Endothelial cell (in vitro differentiated cells): ENCODE results near the gene EIF2D. TPM values are rescaled to one million over a fixed set of nuclear protein-coding genes. Genes with fewer than 3 reads are reported as not detected.

Source experiments
- DNase-seq: peaks from one replicate; pipeline ENCODE4 v3.0.0; 2021; ENCODE audit warnings: low spot score
- H3K27ac Mint-ChIP-seq: one replicate; pipeline ENCODE4 v1.8.0; 2021; ENCODE audit warnings: mixed read lengths, inconsistent platforms; ENCODE audit not compliant: unreplicated experiment
- H3K27me3 Mint-ChIP-seq: one replicate; pipeline ENCODE4 v1.8.0; 2021; ENCODE audit warnings: mild to moderate bottlenecking, moderate library complexity, mixed read lengths, inconsistent platforms; ENCODE audit not compliant: unreplicated experiment
- H3K36me3 Mint-ChIP-seq: one replicate; pipeline ENCODE4 v1.8.0; 2021; ENCODE audit warnings: mild to moderate bottlenecking, low read depth, mixed read lengths, inconsistent platforms; ENCODE audit not compliant: unreplicated experiment
- H3K4me1 Mint-ChIP-seq: one replicate; pipeline ENCODE4 v1.8.0; 2021; ENCODE audit warnings: mild to moderate bottlenecking, mixed read lengths, inconsistent platforms; ENCODE audit not compliant: unreplicated experiment
- H3K4me3 Mint-ChIP-seq: one replicate; pipeline ENCODE4 v1.8.0; 2021; ENCODE audit warnings: mild to moderate bottlenecking, mixed read lengths, inconsistent platforms; ENCODE audit not compliant: unreplicated experiment
- H3K9me3 Mint-ChIP-seq: one replicate; pipeline ENCODE4 v1.8.0; 2021; ENCODE audit warnings: mixed read lengths, inconsistent platforms; ENCODE audit not compliant: unreplicated experiment
- CTCF ChIP-seq: fragments of 200-600 bp; sonication (generic); IDR thresholded peaks from one replicate; pipeline ENCODE4 v1.5.0; 2021; ENCODE audit warnings: antibody characterized with exemption; ENCODE audit not compliant: unreplicated experiment
- total RNA-seq: library from RNA; stranded (reverse); fragmentation: NEBNext Ultra II Directional; extraction: Animal tissue kit (Norgen Biotek cat#: 25700); gene quantifications from one replicate; pipeline ENCODE4 v1.2.1, GENCODE V29; 2021; ENCODE audit not compliant: unreplicated experiment

Gene EIF2D
- total RNA-seq, 1 donor from 2014 or later, result 32.7 TPM

- H3K4me3 Mint-ChIP-seq, result no peak overlapping the region
- H3K36me3 Mint-ChIP-seq, result no peaks in the 10 kb centered on the region
- DNase-seq, result no peak
- H3K9me3 Mint-ChIP-seq, result no peaks in the 10 kb centered on the region
- no peak for TF ChIP-seq CTCF
- H3K27ac Mint-ChIP-seq, result no peak overlapping the region
- H3K27me3 Mint-ChIP-seq, result peaks cover 10% of the 10 kb centered on the region
- H3K4me1 Mint-ChIP-seq, result peaks cover 14% of the 10 kb centered on the region
These were observed 39.4 kb downstream of the EIF2D start for GRCh38 chr1:206572835-206573234.

GRCh38 chr1:206570529-206570928 lies 41.7 kb downstream of the EIF2D start:
- H3K27me3 Mint-ChIP-seq, result peaks cover 12% of the 10 kb centered on the region
- H3K27ac Mint-ChIP-seq, result no peak overlapping the region
- H3K9me3 Mint-ChIP-seq, result no peaks in the 10 kb centered on the region
- no peaks in the 10 kb centered on the region for H3K36me3 Mint-ChIP-seq
- no peak for DNase-seq
- no peak for TF ChIP-seq CTCF
- H3K4me1 Mint-ChIP-seq, result peaks cover 19% of the 10 kb centered on the region
- H3K4me3 Mint-ChIP-seq, result no peak overlapping the region

GRCh38 chr1:206569556-206569955 lies 42.7 kb downstream of the EIF2D start:
- H3K4me3 Mint-ChIP-seq, result no peak overlapping the region
- H3K9me3 Mint-ChIP-seq, result no peaks in the 10 kb centered on the region
- DNase-seq, result no peak
- H3K4me1 Mint-ChIP-seq, result peaks cover 16% of the 10 kb centered on the region
- no peaks in the 10 kb centered on the region for H3K36me3 Mint-ChIP-seq
- peaks cover 8% of the 10 kb centered on the region for H3K27me3 Mint-ChIP-seq
- no peak overlapping the region for H3K27ac Mint-ChIP-seq
- TF ChIP-seq CTCF, result no peak

- H3K4me3 Mint-ChIP-seq, result no peak overlapping the region
- H3K27ac Mint-ChIP-seq, result no peak overlapping the region
- TF ChIP-seq CTCF, result no peak
- H3K36me3 Mint-ChIP-seq, result no peaks in the 10 kb centered on the region
- no peak for DNase-seq
- H3K27me3 Mint-ChIP-seq, result peaks cover 8% of the 10 kb centered on the region
- H3K4me1 Mint-ChIP-seq, result peaks cover 16% of the 10 kb centered on the region
- H3K9me3 Mint-ChIP-seq, result no peaks in the 10 kb centered on the region
These were observed 43.4 kb downstream of the EIF2D start for GRCh38 chr1:206568779-206569352.

- Mint-ChIP-seq H3K4me3 (no peak overlapping the region), H3K36me3 (no peaks in the 10 kb centered on the region), H3K4me1 (peaks cover 16% of the 10 kb centered on the region), H3K9me3 (no peaks in the 10 kb centered on the region), H3K27ac (no peak overlapping the region), H3K27me3 (peaks cover 8% of the 10 kb centered on the region)
- no peak for TF ChIP-seq CTCF
- DNase-seq, result no peak
These were observed 44.0 kb downstream of the EIF2D start for GRCh38 chr1:206568256-206568655.
